ENCODE results near the gene PTX4.

GRCh38 chr16:1461146-1461545 lies 27.6 kb downstream of the PTX4 start:
- TF ChIP-seq GATA3 (IDR thresholded peaks at IDR 0.05; ENCODE audit: low read depth, low read length) = no peak
- no peak for TF ChIP-seq GATA2 (IDR thresholded peaks at IDR 0.05; ENCODE audit: low read depth, low read length)
